B cell (primary cell): ENCODE results near the gene DIS3L2. TPM values are rescaled to one million over a fixed set of nuclear protein-coding genes. Genes with fewer than 3 reads are reported as not detected.

ENCODE experiments used
- ATAC-seq: fragments of 200-7000 bp; cut with Tn5 transposase; one replicate; pipeline ENCODE4 v1.10.0; 2021; ENCODE audit warnings: low read depth, mild to moderate bottlenecking, moderate number of reproducible peaks, moderate library complexity
- CTCF ChIA-PET: fragments of 350-600 bp; sonication (Branson Sonifier 250); formaldehyde crosslinking; loops from one replicate; lab custom pipeline; 2021; ENCODE audit warnings: antibody characterized with exemption, inconsistent platforms; lab: Charles Lee
- POLR2A ChIA-PET: fragments of 350-600 bp; sonication (Branson Sonifier 250); formaldehyde crosslinking; loops from one replicate; lab custom pipeline; 2021; ENCODE audit warnings: antibody characterized with exemption; lab: Charles Lee
- DNase-seq: peaks from one replicate; pipeline ENCODE4 v3.0.0; 2013
- H2AFZ ChIP-seq: 2 replicates; pipeline ENCODE4 v1.6.1; 2012; ENCODE audit warnings: mild to moderate bottlenecking, low read depth, low read length; ENCODE audit not compliant: insufficient read depth, poor library complexity, severe bottlenecking
- H3K27ac ChIP-seq, 2 donors: 1 replicate in 1 of 2; 2 replicates in 1 of 2; pipeline ENCODE4 v1.5.1; 2012 to 2013; ENCODE audit warnings: low read length in 2 of 2, mild to moderate bottlenecking in 2 of 2, moderate library complexity in 1 of 2
- H3K27me3 ChIP-seq, 4 experiments: fragments of 200-600 bp in 1 of 4; sonication (generic) in 1 of 4; replicated peaks in 1 of 4; 1 replicate in 2 of 4; 2 replicates in 2 of 4; pipeline versions ENCODE4 v1.6.1 to v1.7.0; 2013 to 2016; ENCODE audit warnings: low read length in 3 of 4, mild to moderate bottlenecking in 2 of 4, mixed read lengths in 1 of 4, moderate library complexity in 1 of 4; ENCODE audit not compliant: insufficient read depth in 4 of 4, control insufficient read depth in 3 of 4; ENCODE audit errors: control extremely low read depth in 1 of 4
- H3K36me3 ChIP-seq, 2 experiments: replicated peaks in 1 of 2; 1 replicate in 1 of 2; 2 replicates in 1 of 2; pipeline versions ENCODE4 v1.6.1 to v1.7.1; 2013; ENCODE audit warnings: low read length in 1 of 2; ENCODE audit not compliant: insufficient read depth in 2 of 2, control insufficient read depth in 1 of 2; ENCODE audit errors: control extremely low read depth in 1 of 2, extremely low read depth in 1 of 2
- H3K4me1 ChIP-seq, 2 donors: fragments of 200-600 bp in 1 of 2; sonication (generic) in 1 of 2; 1 replicate in 1 of 2; 2 replicates in 1 of 2; pipeline versions ENCODE4 v1.5.1 to v1.6.1; 2013 to 2017; ENCODE audit warnings: low read length in 2 of 2; ENCODE audit not compliant: control insufficient read depth in 2 of 2, insufficient read depth in 2 of 2
- H3K4me2 ChIP-seq: replicated peaks from 2 replicates; pipeline ENCODE3; 2012; ENCODE audit warnings: mild to moderate bottlenecking, low read depth, low read length; ENCODE audit not compliant: poor library complexity, severe bottlenecking
- H3K4me3 ChIP-seq, 5 experiments: fragments of 200-600 bp in 1 of 5; sonication (generic) in 1 of 5; 1 replicate in 3 of 5; 2 replicates in 2 of 5; pipeline versions ENCODE4 v1.5.1 to v1.7.0; 2011 to 2016; ENCODE audit warnings: low read length in 4 of 5, mild to moderate bottlenecking in 4 of 5, low read depth in 2 of 5, control low read depth in 1 of 5, moderate library complexity in 1 of 5; ENCODE audit not compliant: insufficient read depth in 1 of 5; ENCODE audit errors: control extremely low read depth in 1 of 5, extremely low read depth in 1 of 5
- H3K79me2 ChIP-seq: fragments of 200-600 bp; sonication (generic); one replicate; pipeline ENCODE4 v1.6.0; 2016; ENCODE audit warnings: low read length; ENCODE audit not compliant: control insufficient read depth, insufficient read depth
- H3K9ac ChIP-seq: fragments of 200-600 bp; sonication (generic); 2 replicates; pipeline ENCODE4 v1.6.1; 2017; ENCODE audit warnings: mild to moderate bottlenecking, low read length, moderate library complexity
- H3K9me3 ChIP-seq, 3 donors: one replicate each; pipeline versions ENCODE4 v1.6.1 to v1.7.1; 2013; ENCODE audit warnings: low read length in 2 of 3; ENCODE audit not compliant: control insufficient read depth in 2 of 3, insufficient read depth in 1 of 3; ENCODE audit errors: control extremely low read depth in 1 of 3
- H4K20me1 ChIP-seq: 2 replicates; pipeline ENCODE4 v1.6.0; 2012; ENCODE audit warnings: mild to moderate bottlenecking, low read length; ENCODE audit not compliant: insufficient read depth, control insufficient read depth, poor library complexity, severe bottlenecking
- H3K27ac Mint-ChIP-seq: one replicate; pipeline ENCODE4 v1.8.0; 2021; ENCODE audit warnings: mixed read lengths
- H3K27me3 Mint-ChIP-seq: one replicate; pipeline ENCODE4 v1.8.0; 2021; ENCODE audit warnings: mixed read lengths
- H3K4me1 Mint-ChIP-seq: one replicate; pipeline ENCODE4 v1.8.0; 2021; ENCODE audit warnings: mixed read lengths
- H3K4me3 Mint-ChIP-seq: one replicate; pipeline ENCODE4 v1.8.0; 2021; ENCODE audit warnings: mixed read lengths
- H3K9me3 Mint-ChIP-seq: one replicate; pipeline ENCODE4 v1.8.0; 2022; ENCODE audit warnings: mixed read lengths; ENCODE audit not compliant: insufficient read depth
- CTCF ChIP-seq: fragments of 200-600 bp; IDR thresholded peaks from one replicate; pipeline ENCODE4 v1.8.0; 2022; ENCODE audit warnings: antibody characterized with exemption, mild to moderate bottlenecking
- EZH2 ChIP-seq: IDR thresholded peaks from 2 replicates; pipeline ENCODE4 v1.6.1; 2012; ENCODE audit warnings: borderline replicate concordance, low read depth, mild to moderate bottlenecking, moderate library complexity, low read length; ENCODE audit not compliant: insufficient read depth, poor library complexity, severe bottlenecking
- WGBS: methylation state at CpG from one replicate; pipeline ENCODE4 v1.1.5; 2013; ENCODE audit warnings: missing lambda C conversion rate; ENCODE audit not compliant: insufficient coverage; 5-methylcytosine and 5-hydroxymethylcytosine counted together
- intact Hi-C: fragments of 100-400 bp; cut with micrococcal nuclease; formaldehyde crosslinking; loops from one replicate; pipeline ENCODE4 v1.10.0; 2022
- polyA plus RNA-seq: library from polyadenylated mRNA; depleted of rRNA; stranded (reverse); fragments of >200 nt; gene quantifications from 2 replicates; pipeline ENCODE4 v1.2.3, GENCODE V29; 2012
- total RNA-seq, 2 donors: library from RNA; stranded (reverse); fragments of 120-200 nt in 1 of 2; gene quantifications; 1 replicate in 1 of 2; 2 replicates in 1 of 2; pipeline versions ENCODE4 v1.2.3 to v1.2.4, GENCODE V29; 2013 to 2022

Gene DIS3L2
- total and polyA plus RNA-seq, 2 donors (not counting 1 experiment from before 2014, with no cell fraction given): 34.5 to 70.1 TPM

DNA sequence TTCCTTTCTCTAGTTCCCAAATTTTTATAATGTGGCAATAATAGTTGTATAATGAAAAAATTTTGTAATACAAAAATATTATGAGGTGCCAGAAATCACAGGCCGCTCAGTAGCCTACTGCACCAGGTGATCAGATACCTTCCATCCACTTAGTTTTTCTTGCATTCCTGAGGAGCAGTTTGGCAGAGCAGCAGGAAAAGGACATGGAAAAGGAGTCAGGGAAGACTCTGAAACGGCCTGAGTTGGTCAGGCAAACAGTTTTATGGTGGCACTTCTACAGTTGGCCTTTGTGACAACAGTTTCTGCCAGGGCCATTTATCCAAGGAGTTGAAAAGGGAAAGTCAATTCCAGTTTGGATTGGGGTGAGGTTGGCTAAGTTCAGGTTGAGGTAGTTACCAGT is 251.7 kb downstream of the DIS3L2 start:
- H3K27me3 Mint-ChIP-seq: no peaks in the 10 kb centered on the region
- intact Hi-C loops: no loop called here
- no peak for TF ChIP-seq EZH2
- no peak for TF ChIP-seq CTCF
- H3K27ac Mint-ChIP-seq: no peak overlapping the region
- Histone ChIP-seq H3K9ac (no peak overlapping the region), H4K20me1 (no peaks in the 10 kb centered on the region), H3K4me1 (peaks cover 9 to 10% of the 10 kb centered on the region in 2 donors), H3K36me3 (peaks cover 0 to 21% of the 10 kb centered on the region in 2 experiments), H3K27ac (no peak overlapping the region), H3K79me2 (no peaks in the 10 kb centered on the region), H2AFZ (no peak overlapping the region), H3K9me3 (no peaks in the 10 kb centered on the region), H3K4me2 (no peak overlapping the region), H3K4me3 (no peak overlapping the region), H3K27me3 (no peaks in the 10 kb centered on the region)
- ChIA-PET POLR2A (no interaction called here), CTCF (no interaction called here)
- no peak for DNase-seq
- H3K4me1 Mint-ChIP-seq: peaks cover 31% of the 10 kb centered on the region
- ATAC-seq: no peak
- H3K9me3 Mint-ChIP-seq: no peaks in the 10 kb centered on the region
- no peak overlapping the region for H3K4me3 Mint-ChIP-seq
- whole genome bisulfite sequencing: 86% methylated on average over 1 of the region's 2 CpGs

GRCh38 chr2:232214053-232214452 is 252.5 kb downstream of the DIS3L2 start:
- no peaks in the 10 kb centered on the region for H3K27me3 Mint-ChIP-seq
- Histone ChIP-seq H3K4me3 (no peak overlapping the region), H3K79me2 (no peaks in the 10 kb centered on the region), H3K36me3 (peaks cover 0 to 20% of the 10 kb centered on the region in 2 experiments), H3K27ac (no peak overlapping the region), H4K20me1 (no peaks in the 10 kb centered on the region), H3K4me1 (peaks cover 15% of the 10 kb centered on the region in 2 donors), H3K27me3 (no peaks in the 10 kb centered on the region), H3K9me3 (no peaks in the 10 kb centered on the region), H3K4me2 (no peak overlapping the region), H3K9ac (no peak overlapping the region), H2AFZ (no peak overlapping the region)
- no peaks in the 10 kb centered on the region for H3K9me3 Mint-ChIP-seq
- ATAC-seq (no peak), DNase-seq (no peak)
- POLR2A ChIA-PET: interaction anchor here (0.6 kb wide), 1 partner anchor 409 kb away, joined by 6 read pairs; no protein-coding TSS in a partner anchor
- CTCF ChIA-PET: no interaction called here
- H3K4me1 Mint-ChIP-seq: peaks cover 40% of the 10 kb centered on the region
- TF ChIP-seq EZH2 (no peak), CTCF (no peak)
- 100% methylated on average over 3 of the region's 5 CpGs for WGBS
- no peak overlapping the region for H3K27ac Mint-ChIP-seq
- no peak overlapping the region for H3K4me3 Mint-ChIP-seq
- intact Hi-C loops: no loop called here
